SK-N-SH treated with all-trans-retinoic acid at 6 μM for 48 hours (cell line): ENCODE measurements around the gene PGLYRP2.

Experiments
- ATAC-seq: fragments of 200-7000 bp; cut with Tn5 transposase; 3 replicates; pipeline ENCODE4 v1.9.1; 2020; ENCODE audit warnings: mild to moderate bottlenecking, moderate library complexity
- ARNTL ChIP-seq: fragments of 450-650 bp; formaldehyde crosslinking; IDR thresholded peaks from 2 replicates; pipeline ENCODE4 v1.5.0; 2020; ENCODE audit warnings: low read depth, mild to moderate bottlenecking, moderate library complexity, borderline replicate concordance
- BACH2 ChIP-seq: fragments of 250-450 bp; sonication (Bioruptor Pico); IDR thresholded peaks from 2 replicates; pipeline ENCODE4 v1.9.0; 2021; ENCODE audit warnings: mild to moderate bottlenecking, borderline replicate concordance
- CREB5 ChIP-seq: fragments of 250-450 bp; sonication (Bioruptor Pico); IDR thresholded peaks from 2 replicates; pipeline ENCODE4 v1.5.1; 2020; ENCODE audit warnings: low read depth, mild to moderate bottlenecking, moderate library complexity
- CSDC2 ChIP-seq: fragments of 250-450 bp; sonication (Bioruptor Pico); IDR thresholded peaks from 2 replicates; pipeline ENCODE4 v1.5.0; 2020; ENCODE audit warnings: mild to moderate bottlenecking, moderate library complexity
- CSRNP3 ChIP-seq: fragments of 250-450 bp; sonication (Bioruptor Pico); IDR thresholded peaks from 2 replicates; pipeline ENCODE4 v1.5.1; 2021; ENCODE audit warnings: mild to moderate bottlenecking, moderate library complexity
- ESRRG ChIP-seq: fragments of 250-450 bp; sonication (Bioruptor Pico); IDR thresholded peaks from 2 replicates; pipeline ENCODE4 v1.6.1; 2021; ENCODE audit warnings: mild to moderate bottlenecking
- GLIS3 ChIP-seq: fragments of 250-450 bp; sonication (Bioruptor Pico); IDR thresholded peaks from 2 replicates; pipeline ENCODE4 v1.5.0; 2020; ENCODE audit warnings: mild to moderate bottlenecking, moderate library complexity
- OSR1 ChIP-seq: fragments of 250-450 bp; sonication (Bioruptor Pico); IDR thresholded peaks from 2 replicates; pipeline ENCODE4 v1.8.0; 2022; ENCODE audit warnings: moderate library complexity, mild to moderate bottlenecking, inconsistent platforms
- PATZ1 ChIP-seq: fragments of 250-450 bp; sonication (Bioruptor Pico); IDR thresholded peaks from 2 replicates; pipeline ENCODE4 v1.8.0; 2020; ENCODE audit warnings: mild to moderate bottlenecking, moderate library complexity, borderline replicate concordance
- POU6F1 ChIP-seq: fragments of 250-450 bp; sonication (Bioruptor Pico); IDR thresholded peaks from 2 replicates; pipeline ENCODE4 v1.8.0; 2021; ENCODE audit warnings: low read depth, mild to moderate bottlenecking, moderate library complexity, borderline replicate concordance
- PPARA ChIP-seq: fragments of 250-450 bp; sonication (Bioruptor Pico); IDR thresholded peaks from 2 replicates; pipeline ENCODE4 v1.5.0; 2020; ENCODE audit warnings: mild to moderate bottlenecking, borderline replicate concordance
- RARB ChIP-seq: fragments of 250-450 bp; sonication (Bioruptor Pico); IDR thresholded peaks from 2 replicates; pipeline ENCODE4 v1.8.0; 2021; ENCODE audit warnings: mild to moderate bottlenecking, moderate library complexity
- SNAI2 ChIP-seq: fragments of 250-450 bp; sonication (Bioruptor Pico); IDR thresholded peaks from 2 replicates; pipeline ENCODE4 v1.5.0; 2020; ENCODE audit warnings: mild to moderate bottlenecking, moderate library complexity
- TCF4 ChIP-seq: fragments of 250-450 bp; sonication (Bioruptor Pico); IDR thresholded peaks from 2 replicates; pipeline ENCODE4 v1.8.0; 2021; ENCODE audit warnings: mild to moderate bottlenecking, moderate library complexity, borderline replicate concordance
- TOX ChIP-seq: fragments of 250-450 bp; sonication (Bioruptor Pico); IDR thresholded peaks from 2 replicates; pipeline ENCODE4 v1.8.0; 2021; ENCODE audit warnings: mild to moderate bottlenecking, moderate library complexity, borderline replicate concordance
- TSHZ2 ChIP-seq: fragments of 250-450 bp; sonication (Bioruptor Pico); IDR thresholded peaks from 2 replicates; pipeline ENCODE4 v1.5.0; 2020; ENCODE audit warnings: mild to moderate bottlenecking, moderate library complexity
- ZC3H10 ChIP-seq: fragments of 250-450 bp; sonication (Bioruptor Pico); IDR thresholded peaks from 2 replicates; pipeline ENCODE4 v1.5.1; 2021; ENCODE audit warnings: mild to moderate bottlenecking, moderate library complexity
- ZFP3 ChIP-seq: fragments of 250-450 bp; sonication (Bioruptor Pico); IDR thresholded peaks from 2 replicates; pipeline ENCODE4 v1.5.0; 2020; ENCODE audit warnings: mild to moderate bottlenecking, moderate library complexity
- ZFP30 ChIP-seq: fragments of 450-650 bp; formaldehyde crosslinking; IDR thresholded peaks from 2 replicates; pipeline ENCODE4 v1.5.0; 2022; ENCODE audit warnings: mild to moderate bottlenecking, moderate library complexity
- ZNF565 ChIP-seq: fragments of 450-650 bp; formaldehyde crosslinking; conservative IDR thresholded peaks from 2 replicates; pipeline ENCODE4 v1.5.0; 2020; ENCODE audit warnings: low read depth, mild to moderate bottlenecking, moderate library complexity
- ZNF70 ChIP-seq: fragments of 450-650 bp; formaldehyde crosslinking; IDR thresholded peaks from 2 replicates; pipeline ENCODE4 v1.5.0; 2020; ENCODE audit warnings: mild to moderate bottlenecking, moderate library complexity
- ZNF8 ChIP-seq: fragments of 450-650 bp; formaldehyde crosslinking; IDR thresholded peaks from 2 replicates; pipeline ENCODE4 v1.5.0; 2020; ENCODE audit warnings: mild to moderate bottlenecking, moderate library complexity

Gene PGLYRP2

GRCh38 chr19:15498910-15499309, 19.6 kb upstream of the PGLYRP2 start:
- no peak for ATAC-seq
- TF ChIP-seq ZNF8 (no peak), ZC3H10 (CRISPR knock-in tag) (no peak), BACH2 (no peak), CSRNP3 (CRISPR knock-in tag) (no peak), PPARA (CRISPR knock-in tag) (no peak), CREB5 (CRISPR knock-in tag) (no peak), ZFP30 (CRISPR knock-in tag) (no peak), ESRRG (no peak), TOX (CRISPR knock-in tag) (no peak), OSR1 (CRISPR knock-in tag) (no peak), POU6F1 (no peak), TCF4 (no peak), ARNTL (CRISPR knock-in tag) (no peak), CSDC2 (CRISPR knock-in tag) (no peak), RARB (no peak), SNAI2 (CRISPR knock-in tag) (no peak)

GRCh38 chr19:15498156-15498858, 19.0 kb upstream of the PGLYRP2 start:
- no peak for ATAC-seq
- no peak for TF ChIP-seq POU6F1
- peak; percentile 73; the same call in 1 of the 2 replicates for TF ChIP-seq ZFP3 (CRISPR knock-in tag)

- no peak for TF ChIP-seq ZC3H10 (CRISPR knock-in tag)
- no peak for ATAC-seq
Observed at GRCh38 chr19:15495151-15495550, 15.8 kb upstream of the PGLYRP2 start.

GRCh38 chr19:15488489-15489226, 9.4 kb upstream of the PGLYRP2 start:
- TF ChIP-seq TOX (CRISPR knock-in tag) (no peak), CSDC2 (CRISPR knock-in tag) (no peak), GLIS3 (no peak), PATZ1 (CRISPR knock-in tag) (no peak), ESRRG (no peak), OSR1 (CRISPR knock-in tag) (no peak), ZNF70 (CRISPR knock-in tag) (no peak), SNAI2 (CRISPR knock-in tag) (no peak), PPARA (CRISPR knock-in tag) (no peak), ZNF565 (CRISPR knock-in tag) (no peak), RARB (no peak), ZFP30 (CRISPR knock-in tag) (no peak), ZNF8 (no peak), ARNTL (CRISPR knock-in tag) (no peak), TSHZ2 (CRISPR knock-in tag) (no peak)
- TF ChIP-seq, all 23 proteins: peak for 0
- ATAC-seq, result no peak
